Measurements from ENCODE around the gene NOL3. TPM values are rescaled to one million over a fixed set of nuclear protein-coding genes. Genes with fewer than 3 reads are reported as not detected.

NOL3 gene
- total RNA-seq, 1 donor from 2014 or later, result 10.9 TPM

DNA sequence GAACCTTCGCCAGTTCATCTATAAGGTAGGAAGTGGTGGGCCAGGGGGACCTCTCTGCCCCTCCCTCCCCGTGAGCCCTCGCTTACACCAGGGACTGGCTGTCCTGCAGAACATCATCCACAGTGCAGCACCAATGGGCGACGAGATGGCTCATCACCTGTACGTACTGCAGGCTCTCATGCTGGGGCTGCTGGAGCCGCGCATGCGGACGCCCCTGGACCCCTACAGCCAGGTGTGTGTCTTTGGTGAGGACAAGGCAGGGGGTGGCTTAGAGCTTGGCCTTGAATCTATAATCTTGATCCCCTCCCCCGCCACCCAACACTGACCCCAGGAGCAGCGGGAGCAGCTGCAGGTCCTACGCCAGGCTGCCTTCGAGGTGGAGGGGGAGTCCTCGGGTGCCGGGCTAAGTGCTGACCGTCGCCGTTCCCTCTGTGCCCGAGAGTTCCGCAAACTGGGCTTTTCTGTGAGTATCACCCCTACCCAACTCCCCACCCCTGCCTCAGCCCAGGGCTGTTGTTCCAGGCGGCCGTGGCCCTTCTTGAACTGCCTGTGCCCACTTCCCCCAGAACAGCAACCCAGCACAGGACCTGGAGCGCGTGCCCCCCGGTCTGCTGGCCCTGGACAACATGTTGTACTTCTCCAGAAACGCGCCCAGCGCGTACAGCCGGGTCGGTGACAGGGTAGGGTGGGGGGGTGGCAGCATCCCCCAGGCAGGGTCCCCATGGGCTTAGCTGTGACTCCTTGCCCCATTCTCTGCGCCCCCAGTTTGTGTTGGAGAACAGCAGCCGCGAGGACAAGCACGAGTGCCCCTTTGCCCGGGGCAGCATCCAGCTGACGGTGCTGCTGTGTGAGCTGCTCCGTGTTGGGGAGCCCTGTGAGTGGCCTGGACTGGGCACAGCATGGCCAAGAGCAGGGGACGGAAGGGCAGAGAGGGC, 31.3 kb downstream of the NOL3 start:
- Histone ChIP-seq H3K27me3 (ENCODE audit: insufficient read depth, low read length) (no peaks in the 10 kb centered on the region), H4K20me1 (ENCODE audit: insufficient read depth, low read length) (peaks cover 25% of the 10 kb centered on the region), H3K9me3 (ENCODE audit: insufficient read depth, low read depth, low read length) (no peaks in the 10 kb centered on the region), H3K4me2 (ENCODE audit: low read length) (no peak overlapping the region), H3K4me1 (ENCODE audit: insufficient read depth, low read length) (no peaks in the 10 kb centered on the region), H3K9ac (ENCODE audit: low read length) (no peak overlapping the region), H3K36me3 (ENCODE audit: insufficient read depth, low read length) (peaks cover 7% of the 10 kb centered on the region), H3K4me3 (ENCODE audit: insufficient read depth, low read depth, low read length) (no peak overlapping the region), H2AFZ (ENCODE audit: low read depth, low read length) (no peak overlapping the region), H3K27ac (ENCODE audit: low read depth, low read length) (no peak overlapping the region), H3K79me2 (ENCODE audit: insufficient read depth, low read length) (peaks cover 3% of the 10 kb centered on the region)
- H3K4me1 Mint-ChIP-seq (ENCODE audit: low read depth, unreplicated experiment), result peaks cover 2% of the 10 kb centered on the region
- DNase-seq (ENCODE audit: low read depth) (no peak), FAIRE-seq (no peak)
- H3K27me3 Mint-ChIP-seq (ENCODE audit: low read depth, unreplicated experiment), result no peaks in the 10 kb centered on the region
- H3K9me3 Mint-ChIP-seq (ENCODE audit: unreplicated experiment), result no peaks in the 10 kb centered on the region
- no peak overlapping the region for H3K27ac Mint-ChIP-seq (ENCODE audit: unreplicated experiment)
- no peak overlapping the region for H3K4me3 Mint-ChIP-seq (ENCODE audit: unreplicated experiment)
- no peak for TF ChIP-seq CTCF (IDR thresholded peaks at IDR 0.05; ENCODE audit: insufficient read depth, low read depth, low read length)
- no peak for TF ChIP-seq EZH2 (IDR thresholded peaks at IDR 0.05; ENCODE audit: insufficient read depth, low read length)
- peaks cover 5% of the 10 kb centered on the region for H3K36me3 Mint-ChIP-seq (ENCODE audit: low read depth, unreplicated experiment)

DNA sequence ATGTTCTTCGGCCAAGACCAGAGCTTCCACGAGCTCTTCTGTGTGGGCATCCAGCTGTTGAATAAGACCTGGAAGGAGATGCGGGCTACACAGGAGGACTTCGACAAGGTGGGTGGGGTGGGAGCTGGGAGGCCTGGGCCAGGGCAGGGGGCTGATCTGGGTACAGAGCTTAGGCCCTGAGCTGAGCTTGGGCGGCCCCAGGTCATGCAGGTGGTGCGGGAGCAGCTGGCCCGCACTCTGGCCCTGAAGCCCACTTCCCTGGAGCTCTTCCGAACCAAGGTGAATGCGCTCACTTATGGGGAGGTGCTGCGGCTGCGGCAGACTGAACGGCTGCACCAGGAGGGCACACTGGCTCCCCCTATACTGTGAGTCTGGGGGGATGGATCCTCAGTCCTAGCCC, 32.1 kb downstream of the NOL3 start:
- no peak overlapping the region for H3K4me3 Mint-ChIP-seq (ENCODE audit: unreplicated experiment)
- no peak overlapping the region for H3K4me2 ChIP-seq (ENCODE audit: low read length)
- DNase-seq (ENCODE audit: low read depth), result no peak
- no peaks in the 10 kb centered on the region for H3K4me1 Mint-ChIP-seq (ENCODE audit: low read depth, unreplicated experiment)
- TF ChIP-seq EZH2 (IDR thresholded peaks at IDR 0.05; ENCODE audit: insufficient read depth, low read length) (no peak), CTCF (IDR thresholded peaks at IDR 0.05; ENCODE audit: insufficient read depth, low read depth, low read length) (no peak)
- no peak for FAIRE-seq
- no peaks in the 10 kb centered on the region for H3K79me2 ChIP-seq (ENCODE audit: insufficient read depth, low read length)
- peaks cover 3% of the 10 kb centered on the region for H3K36me3 Mint-ChIP-seq (ENCODE audit: low read depth, unreplicated experiment)
- no peak overlapping the region for H2AFZ ChIP-seq (ENCODE audit: low read depth, low read length)
- peaks cover 2% of the 10 kb centered on the region for H3K36me3 ChIP-seq (ENCODE audit: insufficient read depth, low read length)
- H3K27ac ChIP-seq (ENCODE audit: low read depth, low read length), result no peak overlapping the region
- H3K27me3 Mint-ChIP-seq (ENCODE audit: low read depth, unreplicated experiment), result no peaks in the 10 kb centered on the region
- no peaks in the 10 kb centered on the region for H3K9me3 ChIP-seq (ENCODE audit: insufficient read depth, low read depth, low read length)
- H4K20me1 ChIP-seq (ENCODE audit: insufficient read depth, low read length), result peaks cover 18% of the 10 kb centered on the region
- H3K27ac Mint-ChIP-seq (ENCODE audit: unreplicated experiment), result no peak overlapping the region
- no peaks in the 10 kb centered on the region for H3K27me3 ChIP-seq (ENCODE audit: insufficient read depth, low read length)
- H3K4me3 ChIP-seq (ENCODE audit: insufficient read depth, low read depth, low read length), result no peak overlapping the region
- H3K9me3 Mint-ChIP-seq (ENCODE audit: unreplicated experiment), result no peaks in the 10 kb centered on the region
- H3K9ac ChIP-seq (ENCODE audit: low read length), result no peak overlapping the region
- H3K4me1 ChIP-seq (ENCODE audit: insufficient read depth, low read length), result peaks cover 5% of the 10 kb centered on the region

GRCh38 chr16:67202956-67203493, 32.7 kb downstream of the NOL3 start:
- Histone ChIP-seq H4K20me1 (ENCODE audit: insufficient read depth, low read length) (peaks cover 12% of the 10 kb centered on the region), H3K36me3 (ENCODE audit: insufficient read depth, low read length) (no peaks in the 10 kb centered on the region), H3K27ac (ENCODE audit: low read depth, low read length) (no peak overlapping the region), H3K9ac (ENCODE audit: low read length) (no peak overlapping the region), H3K79me2 (ENCODE audit: insufficient read depth, low read length) (no peaks in the 10 kb centered on the region), H3K27me3 (ENCODE audit: insufficient read depth, low read length) (no peaks in the 10 kb centered on the region), H3K4me1 (ENCODE audit: insufficient read depth, low read length) (peaks cover 11% of the 10 kb centered on the region), H3K9me3 (ENCODE audit: insufficient read depth, low read depth, low read length) (no peaks in the 10 kb centered on the region), H3K4me2 (ENCODE audit: low read length) (no peak overlapping the region), H2AFZ (ENCODE audit: low read depth, low read length) (no peak overlapping the region), H3K4me3 (ENCODE audit: insufficient read depth, low read depth, low read length) (no peak overlapping the region)
- Mint-ChIP-seq H3K27me3 (ENCODE audit: low read depth, unreplicated experiment) (no peaks in the 10 kb centered on the region), H3K4me3 (ENCODE audit: unreplicated experiment) (no peak overlapping the region), H3K27ac (ENCODE audit: unreplicated experiment) (no peak overlapping the region), H3K4me1 (ENCODE audit: low read depth, unreplicated experiment) (no peaks in the 10 kb centered on the region), H3K36me3 (ENCODE audit: low read depth, unreplicated experiment) (peaks cover 3% of the 10 kb centered on the region), H3K9me3 (ENCODE audit: unreplicated experiment) (no peaks in the 10 kb centered on the region)
- TF ChIP-seq EZH2 (IDR thresholded peaks at IDR 0.05; ENCODE audit: insufficient read depth, low read length) (no peak), CTCF (IDR thresholded peaks at IDR 0.05; ENCODE audit: insufficient read depth, low read depth, low read length) (no peak)
- DNase-seq (ENCODE audit: low read depth), result no peak
- no peak for FAIRE-seq
